Endothelial cell of umbilical vein (primary cell): ENCODE data around the gene TCIRG1. TPM values are rescaled to one million over a fixed set of nuclear protein-coding genes. Genes with fewer than 3 reads are reported as not detected.

Source experiments
- BruUV-seq: library from RNA; stranded (reverse); fragments of 400-500 nt; replicated peaks from 2 replicates; lab custom pipeline; 2021; lab: Mats Ljungman, UMichigan
- CTCF ChIA-PET: fragments of 300-600, 350-600 bp; sonication (Branson Sonifier 250); formaldehyde crosslinking; loops from one replicate; lab custom pipeline; 2021; ENCODE audit warnings: antibody characterized with exemption, inconsistent platforms; lab: Charles Lee
- POLR2A ChIA-PET: fragments of 300-600, 350-600 bp; sonication (Branson Sonifier 250); formaldehyde crosslinking; loops from one replicate; lab custom pipeline; 2021; ENCODE audit warnings: antibody characterized with exemption, inconsistent platforms; lab: Charles Lee
- DNase-seq: peaks from one replicate; pipeline ENCODE4 v3.0.0-alpha.2; 2011; ENCODE audit warnings: low read depth, low spot score
- FAIRE-seq: peaks from 2 replicates; lab custom pipeline; 2011; peaks lifted over from hg19 to GRCh38; lab: Jason Lieb, UNC
- H2AFZ ChIP-seq: 2 replicates; pipeline ENCODE4 v1.6.0; 2012; ENCODE audit warnings: low read depth, low read length, control low read depth, inconsistent platforms
- H3K27ac ChIP-seq: 2 replicates; pipeline ENCODE4 v1.5.1; 2011; ENCODE audit warnings: low read depth, mild to moderate bottlenecking, control low read depth, low read length, moderate library complexity; ENCODE audit not compliant: insufficient read depth
- H3K27me3 ChIP-seq, 2 experiments: 2 replicates each; pipeline versions ENCODE4 v1.6.0 to v1.6.1; 2011; ENCODE audit warnings: low read length in 2 of 2, mixed read lengths in 1 of 2; ENCODE audit not compliant: control insufficient read depth in 2 of 2, insufficient read depth in 2 of 2
- H3K36me3 ChIP-seq, 2 experiments: 2 replicates in 1 of 2; 3 replicates in 1 of 2; pipeline ENCODE4 v1.5.1; 2011; ENCODE audit warnings: low read length in 2 of 2, mild to moderate bottlenecking in 1 of 2, moderate library complexity in 1 of 2; ENCODE audit not compliant: control insufficient read depth in 2 of 2, insufficient read depth in 2 of 2; ENCODE audit errors: extremely low read depth in 1 of 2
- H3K4me1 ChIP-seq: 3 replicates; pipeline ENCODE4 v1.5.1; 2011; ENCODE audit warnings: mild to moderate bottlenecking, low read length; ENCODE audit not compliant: control insufficient read depth, insufficient read depth; ENCODE audit errors: extremely low read depth
- H3K4me2 ChIP-seq: 2 replicates; pipeline ENCODE4 v1.6.1; 2011; ENCODE audit warnings: low read length, control low read depth, mixed read lengths; ENCODE audit not compliant: insufficient read depth
- H3K4me3 ChIP-seq, 3 experiments: fragments of 200-600 bp in 1 of 3; sonication (generic), shearing (Covaris generic) in 1 of 3; replicated peaks in 1 of 3; 2 replicates each; pipeline ENCODE4 v1.5.1; 2011 to 2016; ENCODE audit warnings: control low read depth in 3 of 3, low read length in 3 of 3, mild to moderate bottlenecking in 2 of 3, inconsistent platforms in 1 of 3, low read depth in 1 of 3, moderate library complexity in 1 of 3; ENCODE audit not compliant: insufficient read depth in 1 of 3
- H3K79me2 ChIP-seq: 2 replicates; pipeline ENCODE4 v1.6.0; 2012; ENCODE audit warnings: low read length, inconsistent platforms; ENCODE audit not compliant: control insufficient read depth, insufficient read depth
- H3K9ac ChIP-seq: replicated peaks from 2 replicates; pipeline ENCODE3; 2011; ENCODE audit warnings: low read length, control low read depth; ENCODE audit not compliant: insufficient read depth; ENCODE audit errors: extremely low read depth
- H3K9me1 ChIP-seq: replicated peaks from 3 replicates; pipeline ENCODE4 v1.6.0; 2011; ENCODE audit warnings: mild to moderate bottlenecking, low read length; ENCODE audit not compliant: control insufficient read depth, insufficient read depth; ENCODE audit errors: extremely low read depth
- H3K9me3 ChIP-seq: replicated peaks from 2 replicates; pipeline ENCODE4 v1.5.1; 2012; ENCODE audit warnings: low read length, inconsistent platforms; ENCODE audit not compliant: control insufficient read depth, insufficient read depth
- H4K20me1 ChIP-seq: replicated peaks from 2 replicates; pipeline ENCODE3; 2011; ENCODE audit warnings: mild to moderate bottlenecking, low read length; ENCODE audit not compliant: control insufficient read depth, insufficient read depth; ENCODE audit errors: extremely low read depth
- EZH2 ChIP-seq: IDR thresholded peaks from 2 replicates; pipeline ENCODE4 v1.6.1; 2012; ENCODE audit warnings: borderline replicate concordance, low read depth, mild to moderate bottlenecking, moderate library complexity, low read length, inconsistent platforms; ENCODE audit not compliant: severe bottlenecking
- dilution Hi-C: fragments of 300-500 bp; cut with MboI; formaldehyde crosslinking; loops from one replicate; pipeline ENCODE4 v1.15.0; 2019; ENCODE audit warnings: low sequenced_read_pairs; ENCODE audit not compliant: extremely low pct_ligation_motif_present
- intact Hi-C: fragments of 100-400 bp; cut with micrococcal nuclease; formaldehyde crosslinking; loops from one replicate; pipeline ENCODE4 v1.10.0; 2022
- polyA plus RNA-seq, 4 experiments: library from polyadenylated mRNA; depleted of rRNA in 3 of 4; stranded (reverse) in 3 of 4; unstranded in 1 of 4; fragments of >200 nt; gene quantifications; 2 replicates each; pipeline versions ENCODE4 v1.2.1 to v1.2.3, GENCODE V29; 2011 to 2012; ENCODE audit warnings: missing spikeins in 1 of 4
- total RNA-seq: library from RNA; stranded (reverse); gene quantifications from 2 replicates; pipeline ENCODE4 v1.2.3, GENCODE V29; 2021
- TF ChIP-seq, protein P1 (sequence below): IDR thresholded peaks from 2 replicates; pipeline ENCODE4 v1.6.1; 2011; ENCODE audit not compliant: insufficient read depth, insufficient read length
- TF ChIP-seq, protein P2 (sequence below), 2 donors: IDR thresholded peaks; 1 replicate in 1 of 2; 2 replicates in 1 of 2; pipeline ENCODE4 v1.5.1; 2011; ENCODE audit warnings: low read length in 2 of 2, mild to moderate bottlenecking in 2 of 2, moderate library complexity in 2 of 2, control low read depth in 1 of 2, inconsistent platforms in 1 of 2, low read depth in 1 of 2; ENCODE audit not compliant: insufficient read depth in 1 of 2; ENCODE audit errors: extremely low read depth in 1 of 2

TCIRG1 gene
- total and polyA plus RNA-seq, 2 donors (not counting 3 experiments of a cell fraction or from before 2014, with no cell fraction given): 134 to 183 TPM

DNA sequence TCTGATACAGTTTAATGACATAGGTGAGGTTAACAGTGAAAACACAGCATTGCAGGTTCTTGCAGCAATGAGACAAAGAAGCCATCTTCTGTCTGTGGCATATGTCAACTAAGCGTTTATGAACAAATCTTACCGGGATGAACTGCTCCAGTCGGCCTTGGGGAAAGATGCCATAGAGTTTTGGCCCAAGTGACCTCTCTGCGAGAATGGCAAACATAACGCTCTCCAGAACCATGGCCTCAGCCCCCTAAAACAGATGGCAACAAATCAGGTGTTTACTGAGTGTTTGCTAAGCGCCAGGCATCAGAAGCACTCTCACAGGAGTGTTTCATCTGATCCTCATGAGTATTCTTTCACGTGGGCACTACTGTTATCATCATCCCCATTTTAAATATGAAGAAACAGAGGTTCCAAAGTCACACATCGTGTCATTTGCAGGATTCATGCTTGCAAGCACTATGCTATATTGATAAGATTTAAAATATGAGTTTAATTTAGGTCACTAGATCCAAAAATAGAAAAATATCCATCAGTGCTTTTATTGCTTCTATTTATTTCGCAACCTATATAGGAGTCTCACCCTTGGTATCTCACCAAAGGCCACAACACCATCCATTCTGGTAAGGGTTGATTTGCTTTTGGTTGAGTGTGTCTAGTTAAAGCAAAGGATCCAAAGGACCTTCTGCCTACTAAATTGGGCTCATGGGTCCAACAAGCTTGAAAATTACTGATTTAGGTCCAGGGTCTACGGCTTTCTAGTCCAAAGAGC is 35.9 kb downstream of the TCIRG1 start:
- dilution Hi-C loops: no loop called here
- Histone ChIP-seq H3K4me3 (no peak overlapping the region), H3K27ac (no peak overlapping the region), H3K4me1 (no peaks in the 10 kb centered on the region), H3K79me2 (no peaks in the 10 kb centered on the region), H2AFZ (no peak overlapping the region), H3K36me3 (peaks cover 0 to 13% of the 10 kb centered on the region in 2 experiments), H3K4me2 (no peak overlapping the region), H3K9me1 (no peaks in the 10 kb centered on the region), H3K9ac (no peak overlapping the region), H3K9me3 (no peaks in the 10 kb centered on the region), H4K20me1 (no peaks in the 10 kb centered on the region), H3K27me3 (no peaks in the 10 kb centered on the region)
- no TSS peak for BruUV-seq
- DNase-seq (no peak), FAIRE-seq (no peak)
- intact Hi-C loops: no loop called here
- ChIA-PET POLR2A (no interaction called here), CTCF (no interaction called here)
- TF ChIP-seq, protein P1, sequence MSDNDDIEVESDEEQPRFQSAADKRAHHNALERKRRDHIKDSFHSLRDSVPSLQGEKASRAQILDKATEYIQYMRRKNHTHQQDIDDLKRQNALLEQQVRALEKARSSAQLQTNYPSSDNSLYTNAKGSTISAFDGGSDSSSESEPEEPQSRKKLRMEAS: no peak

DNA sequence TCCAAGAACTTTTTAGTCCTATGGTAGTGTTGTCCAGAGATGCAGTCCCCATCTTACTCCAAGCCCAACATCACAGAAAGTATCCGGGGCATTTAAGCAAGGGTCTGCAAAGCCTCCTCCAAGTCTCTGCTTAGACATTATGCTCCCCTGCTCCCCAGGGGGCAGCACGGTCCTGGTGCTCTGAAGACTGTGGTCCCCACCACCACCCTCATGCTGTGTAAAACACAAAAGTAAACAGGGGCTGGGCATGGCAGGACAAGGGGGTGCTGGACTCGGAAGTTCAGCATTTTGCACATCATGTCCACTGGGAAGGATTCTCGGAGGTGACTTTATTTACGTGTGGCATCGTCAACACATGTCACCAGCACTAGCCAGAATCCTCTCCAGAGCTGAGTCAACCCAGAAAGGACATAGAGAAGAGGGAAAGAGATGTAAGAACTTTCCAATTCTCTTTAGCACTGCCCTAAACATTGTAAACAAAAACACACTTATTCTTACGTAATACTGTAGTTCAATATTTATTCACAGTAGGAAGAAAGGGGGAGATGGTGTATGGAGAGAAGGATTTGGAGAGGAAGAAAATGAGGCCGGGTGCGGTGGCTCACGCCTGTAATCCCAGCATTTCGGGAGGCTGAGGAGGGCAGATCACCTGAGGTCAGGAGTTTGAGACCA is 37.7 kb downstream of the TCIRG1 start:
- Histone ChIP-seq H3K4me1 (no peaks in the 10 kb centered on the region), H3K27me3 (no peaks in the 10 kb centered on the region), H2AFZ (no peak overlapping the region), H4K20me1 (no peaks in the 10 kb centered on the region), H3K79me2 (no peaks in the 10 kb centered on the region), H3K4me3 (no peak overlapping the region), H3K27ac (no peak overlapping the region), H3K4me2 (no peak overlapping the region), H3K36me3 (peaks cover 0 to 16% of the 10 kb centered on the region in 2 experiments), H3K9me3 (no peaks in the 10 kb centered on the region), H3K9me1 (no peaks in the 10 kb centered on the region), H3K9ac (no peak overlapping the region)
- no TSS peak for BruUV-seq
- dilution Hi-C loops: no loop called here
- intact Hi-C loops: loop anchor here (1.0 kb wide), 1 partner anchor 130 kb away; no protein-coding TSS in a partner anchor
- POLR2A ChIA-PET: no interaction called here
- DNase-seq (peak; percentile 23), FAIRE-seq (no peak)
- CTCF ChIA-PET: interaction anchor here (1.2 kb wide), 1 partner anchor 133 kb away, joined by 5 read pairs; no protein-coding TSS in a partner anchor
- TF ChIP-seq EZH2: no peak
- TF ChIP-seq, protein P2, sequence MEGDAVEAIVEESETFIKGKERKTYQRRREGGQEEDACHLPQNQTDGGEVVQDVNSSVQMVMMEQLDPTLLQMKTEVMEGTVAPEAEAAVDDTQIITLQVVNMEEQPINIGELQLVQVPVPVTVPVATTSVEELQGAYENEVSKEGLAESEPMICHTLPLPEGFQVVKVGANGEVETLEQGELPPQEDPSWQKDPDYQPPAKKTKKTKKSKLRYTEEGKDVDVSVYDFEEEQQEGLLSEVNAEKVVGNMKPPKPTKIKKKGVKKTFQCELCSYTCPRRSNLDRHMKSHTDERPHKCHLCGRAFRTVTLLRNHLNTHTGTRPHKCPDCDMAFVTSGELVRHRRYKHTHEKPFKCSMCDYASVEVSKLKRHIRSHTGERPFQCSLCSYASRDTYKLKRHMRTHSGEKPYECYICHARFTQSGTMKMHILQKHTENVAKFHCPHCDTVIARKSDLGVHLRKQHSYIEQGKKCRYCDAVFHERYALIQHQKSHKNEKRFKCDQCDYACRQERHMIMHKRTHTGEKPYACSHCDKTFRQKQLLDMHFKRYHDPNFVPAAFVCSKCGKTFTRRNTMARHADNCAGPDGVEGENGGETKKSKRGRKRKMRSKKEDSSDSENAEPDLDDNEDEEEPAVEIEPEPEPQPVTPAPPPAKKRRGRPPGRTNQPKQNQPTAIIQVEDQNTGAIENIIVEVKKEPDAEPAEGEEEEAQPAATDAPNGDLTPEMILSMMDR (IDR thresholded peaks at IDR 0.05; ENCODE audit: extremely low read depth in 1 of 2, insufficient read depth in 1 of 2, low read depth in 1 of 2, low read length in 2 of 2): peak in 1 of 2 donors; percentile 44
